A375 (cell line): ENCODE measurements around the gene GAREM1. TPM values are rescaled to one million over a fixed set of nuclear protein-coding genes. Genes with fewer than 3 reads are reported as not detected.

Experiments
- small RNA-seq: library from RNA; depleted of rRNA; stranded (forward); fragments of <200 nt; gene quantifications from one replicate; pipeline ENCODE3, GENCODE V24; 2014
- total RNA-seq: library from RNA; depleted of rRNA; stranded (reverse); fragments of >200 nt; shearing (Covaris generic); gene quantifications from 2 replicates; pipeline ENCODE4 v1.2.3, GENCODE V29; 2014; rRNA removed

The GAREM1 gene
- 2.2 and 2.5 TPM in 2 replicates for total RNA-seq

GRCh38 chr18:32470714-32471633 is at the start of gene GAREM1:
TSS of gene GAREM1 (minus strand) at chr18:32470882. CDS start at chr18:32470428, 454 bp downstream.

Small RNAs within 50 kb of the gene (small RNA-seq; reads per million reads assigned to genes)
- gene RF00019 = not detected
